Vagina (tissue), 2 donors: ENCODE results near the gene FAM83B.

Experiments used
- POLR2AphosphoS5 ChIP-seq, 2 donors: sonication (generic); formaldehyde crosslinking; IDR thresholded peaks; one replicate each; pipeline ENCODE4 v1.9.0; 2017; ENCODE audit warnings: antibody characterized with exemption in 2 of 2, mild to moderate bottlenecking in 2 of 2, low read depth in 1 of 2; ENCODE audit not compliant: insufficient read depth in 1 of 2
- TF ChIP-seq, protein P1 (sequence below), 3 experiments: fragments of 450-650 bp in 2 of 3; fragments of 200-600 bp in 1 of 3; sonication (generic) in 1 of 3; IDR thresholded peaks; one replicate each; pipeline ENCODE4 v1.5.1; 2017 to 2019; ENCODE audit warnings: antibody characterized with exemption in 3 of 3, mild to moderate bottlenecking in 2 of 3, moderate library complexity in 2 of 3

DNA sequence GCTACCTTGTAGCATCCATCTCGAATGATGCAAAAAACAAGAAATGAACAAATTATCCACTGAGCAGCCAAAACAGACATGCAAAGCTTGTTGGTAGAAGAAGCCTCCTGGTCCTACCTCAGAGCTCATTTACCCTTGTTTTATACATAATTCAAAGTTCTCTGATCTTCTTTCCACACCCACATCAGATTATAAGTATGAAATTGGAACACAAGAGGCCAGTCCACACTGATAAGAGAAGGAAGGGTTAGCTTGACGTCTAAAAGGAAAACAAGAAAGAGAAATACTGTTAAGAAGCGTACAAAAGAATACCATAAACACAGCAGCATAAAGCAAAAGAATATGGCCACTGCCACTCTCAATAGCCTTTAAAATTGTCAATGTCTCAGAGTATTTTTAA lies 49.7 kb downstream of the FAM83B start:
- TF ChIP-seq, protein P1, sequence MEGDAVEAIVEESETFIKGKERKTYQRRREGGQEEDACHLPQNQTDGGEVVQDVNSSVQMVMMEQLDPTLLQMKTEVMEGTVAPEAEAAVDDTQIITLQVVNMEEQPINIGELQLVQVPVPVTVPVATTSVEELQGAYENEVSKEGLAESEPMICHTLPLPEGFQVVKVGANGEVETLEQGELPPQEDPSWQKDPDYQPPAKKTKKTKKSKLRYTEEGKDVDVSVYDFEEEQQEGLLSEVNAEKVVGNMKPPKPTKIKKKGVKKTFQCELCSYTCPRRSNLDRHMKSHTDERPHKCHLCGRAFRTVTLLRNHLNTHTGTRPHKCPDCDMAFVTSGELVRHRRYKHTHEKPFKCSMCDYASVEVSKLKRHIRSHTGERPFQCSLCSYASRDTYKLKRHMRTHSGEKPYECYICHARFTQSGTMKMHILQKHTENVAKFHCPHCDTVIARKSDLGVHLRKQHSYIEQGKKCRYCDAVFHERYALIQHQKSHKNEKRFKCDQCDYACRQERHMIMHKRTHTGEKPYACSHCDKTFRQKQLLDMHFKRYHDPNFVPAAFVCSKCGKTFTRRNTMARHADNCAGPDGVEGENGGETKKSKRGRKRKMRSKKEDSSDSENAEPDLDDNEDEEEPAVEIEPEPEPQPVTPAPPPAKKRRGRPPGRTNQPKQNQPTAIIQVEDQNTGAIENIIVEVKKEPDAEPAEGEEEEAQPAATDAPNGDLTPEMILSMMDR (IDR thresholded peaks at IDR 0.05) = no peak
- no peak for TF ChIP-seq POLR2AphosphoS5 (IDR thresholded peaks at IDR 0.05; ENCODE audit: insufficient read depth in 1 of 2, low read depth in 1 of 2)
